ENCODE results near the gene HAPLN3. TPM values are rescaled to one million over a fixed set of nuclear protein-coding genes. Genes with fewer than 3 reads are reported as not detected.

The HAPLN3 gene
- total RNA-seq, 1 donor from 2014 or later, result 78.2 TPM

DNA sequence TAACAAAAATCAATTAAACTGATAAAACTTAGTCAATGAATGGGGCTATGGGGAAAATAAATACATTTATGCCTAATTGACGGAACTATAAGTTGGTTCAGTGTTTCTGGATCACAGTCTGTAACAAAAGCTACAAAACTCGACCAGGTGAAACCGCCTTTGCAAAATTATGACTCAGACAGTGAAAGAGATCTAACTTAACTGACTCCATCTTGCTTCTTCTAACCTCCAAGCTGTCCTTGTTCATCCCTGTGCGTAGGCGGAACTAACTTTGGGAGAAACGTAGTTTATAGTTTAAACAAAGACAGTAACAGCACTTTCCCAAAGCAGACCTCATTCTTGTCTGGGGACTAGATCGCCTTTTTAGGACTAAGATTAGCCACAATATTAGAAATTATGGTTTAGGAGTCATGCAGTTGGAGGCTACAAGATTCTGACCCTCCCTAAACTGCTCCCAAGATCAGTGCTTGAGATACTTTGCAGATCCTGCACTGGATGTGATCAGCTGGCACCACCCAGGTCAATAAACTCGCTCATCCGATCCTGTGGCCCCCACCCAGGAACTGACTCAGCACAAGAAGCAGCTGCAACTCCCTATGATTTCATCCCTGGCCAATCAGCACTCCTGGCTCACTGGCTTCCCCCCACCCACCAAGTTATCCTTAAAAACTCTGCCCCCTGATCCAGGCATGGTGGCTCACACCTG lies 25.0 kb upstream of the HAPLN3 start:
- H3K27ac Mint-ChIP-seq (ENCODE audit: unreplicated experiment), result no peak overlapping the region
- no peaks in the 10 kb centered on the region for H3K36me3 Mint-ChIP-seq (ENCODE audit: low read depth)
- H3K4me1 Mint-ChIP-seq (ENCODE audit: low read depth), result peaks cover 21% of the 10 kb centered on the region
- H3K4me3 Mint-ChIP-seq (ENCODE audit: unreplicated experiment), result no peak overlapping the region
- TF ChIP-seq, protein P1, sequence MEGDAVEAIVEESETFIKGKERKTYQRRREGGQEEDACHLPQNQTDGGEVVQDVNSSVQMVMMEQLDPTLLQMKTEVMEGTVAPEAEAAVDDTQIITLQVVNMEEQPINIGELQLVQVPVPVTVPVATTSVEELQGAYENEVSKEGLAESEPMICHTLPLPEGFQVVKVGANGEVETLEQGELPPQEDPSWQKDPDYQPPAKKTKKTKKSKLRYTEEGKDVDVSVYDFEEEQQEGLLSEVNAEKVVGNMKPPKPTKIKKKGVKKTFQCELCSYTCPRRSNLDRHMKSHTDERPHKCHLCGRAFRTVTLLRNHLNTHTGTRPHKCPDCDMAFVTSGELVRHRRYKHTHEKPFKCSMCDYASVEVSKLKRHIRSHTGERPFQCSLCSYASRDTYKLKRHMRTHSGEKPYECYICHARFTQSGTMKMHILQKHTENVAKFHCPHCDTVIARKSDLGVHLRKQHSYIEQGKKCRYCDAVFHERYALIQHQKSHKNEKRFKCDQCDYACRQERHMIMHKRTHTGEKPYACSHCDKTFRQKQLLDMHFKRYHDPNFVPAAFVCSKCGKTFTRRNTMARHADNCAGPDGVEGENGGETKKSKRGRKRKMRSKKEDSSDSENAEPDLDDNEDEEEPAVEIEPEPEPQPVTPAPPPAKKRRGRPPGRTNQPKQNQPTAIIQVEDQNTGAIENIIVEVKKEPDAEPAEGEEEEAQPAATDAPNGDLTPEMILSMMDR (IDR thresholded peaks at IDR 0.05), result no peak
- DNase-seq (ENCODE audit: low spot score), result no peak
- no peaks in the 10 kb centered on the region for H3K27me3 Mint-ChIP-seq (ENCODE audit: low read depth)
- H3K9me3 Mint-ChIP-seq (ENCODE audit: low read depth), result no peaks in the 10 kb centered on the region

DNA sequence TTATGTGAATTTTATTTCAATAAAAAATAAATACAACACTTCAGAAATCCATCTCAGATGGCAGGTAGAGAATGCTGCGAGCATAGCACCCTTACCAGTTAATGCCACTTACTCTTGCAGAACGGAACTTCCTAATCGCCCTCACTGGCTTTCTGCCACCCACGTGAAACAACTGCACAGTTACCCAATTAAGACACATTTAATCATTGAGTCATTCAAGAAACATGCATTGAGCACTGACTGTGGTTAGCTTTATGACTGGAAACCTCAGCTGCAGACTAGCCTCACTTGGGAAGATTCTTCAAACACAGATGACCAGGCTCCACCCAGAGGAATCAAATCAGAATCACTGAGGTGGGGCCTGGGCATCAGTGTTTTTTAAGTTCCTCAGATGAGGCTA lies 23.4 kb upstream of the HAPLN3 start:
- Mint-ChIP-seq H3K27ac (ENCODE audit: unreplicated experiment) (peak overlapping the region; percentile 98), H3K27me3 (ENCODE audit: low read depth) (no peaks in the 10 kb centered on the region), H3K4me3 (ENCODE audit: unreplicated experiment) (no peak overlapping the region), H3K9me3 (ENCODE audit: low read depth) (no peaks in the 10 kb centered on the region), H3K4me1 (ENCODE audit: low read depth) (peaks cover 21% of the 10 kb centered on the region), H3K36me3 (ENCODE audit: low read depth) (no peaks in the 10 kb centered on the region)
- DNase-seq (ENCODE audit: low spot score), result no peak
- TF ChIP-seq, protein P1 (IDR thresholded peaks at IDR 0.05), result no peak

DNA sequence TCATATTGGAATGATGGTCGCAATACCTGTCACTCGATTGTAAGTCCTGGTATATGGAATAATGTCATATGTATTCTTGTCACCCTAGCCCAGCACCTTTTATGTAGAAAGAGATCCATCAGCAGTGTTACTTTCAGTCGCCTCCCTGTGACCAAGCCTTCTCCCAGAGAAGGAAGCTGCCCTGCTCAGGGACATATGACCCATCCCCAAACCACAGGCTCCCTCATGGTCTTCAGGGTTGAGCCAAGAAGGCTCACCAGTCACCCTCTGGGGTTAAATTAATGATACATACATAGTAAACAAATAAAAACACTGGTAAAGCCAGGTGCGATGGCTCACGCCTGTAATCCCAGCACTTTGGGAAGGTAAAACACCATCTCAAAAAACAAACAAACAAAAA lies 22.4 kb upstream of the HAPLN3 start:
- Mint-ChIP-seq H3K27me3 (ENCODE audit: low read depth) (no peaks in the 10 kb centered on the region), H3K27ac (ENCODE audit: unreplicated experiment) (no peak overlapping the region), H3K4me3 (ENCODE audit: unreplicated experiment) (no peak overlapping the region), H3K36me3 (ENCODE audit: low read depth) (no peaks in the 10 kb centered on the region), H3K4me1 (ENCODE audit: low read depth) (peaks cover 27% of the 10 kb centered on the region), H3K9me3 (ENCODE audit: low read depth) (no peaks in the 10 kb centered on the region)
- TF ChIP-seq, protein P1 (IDR thresholded peaks at IDR 0.05), result no peak
- no peak for DNase-seq (ENCODE audit: low spot score)

DNA sequence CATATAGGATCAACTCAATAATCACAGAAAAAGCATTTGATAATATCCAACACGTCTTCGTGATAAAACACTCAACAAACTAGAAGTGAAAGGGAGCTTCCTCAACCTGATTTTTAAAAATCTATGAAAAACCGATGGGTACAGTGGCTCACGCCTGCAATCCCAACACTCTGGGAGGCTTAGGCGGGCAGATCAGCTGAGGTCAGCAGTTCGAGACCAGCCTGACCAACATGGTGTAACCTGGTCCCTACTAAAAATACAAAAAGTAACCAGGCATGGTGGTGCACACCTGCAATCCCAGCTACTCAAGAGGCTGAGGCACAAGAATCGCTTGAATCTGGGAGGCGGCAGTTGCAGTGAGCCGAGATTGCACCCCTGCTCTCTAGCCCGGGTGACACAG lies 20.0 kb upstream of the HAPLN3 start:
- Mint-ChIP-seq H3K4me3 (ENCODE audit: unreplicated experiment) (no peak overlapping the region), H3K27ac (ENCODE audit: unreplicated experiment) (no peak overlapping the region), H3K36me3 (ENCODE audit: low read depth) (peaks cover 3% of the 10 kb centered on the region), H3K9me3 (ENCODE audit: low read depth) (no peaks in the 10 kb centered on the region), H3K4me1 (ENCODE audit: low read depth) (peaks cover 40% of the 10 kb centered on the region), H3K27me3 (ENCODE audit: low read depth) (no peaks in the 10 kb centered on the region)
- no peak for DNase-seq (ENCODE audit: low spot score)
- TF ChIP-seq, protein P1 (IDR thresholded peaks at IDR 0.05), result no peak

DNA sequence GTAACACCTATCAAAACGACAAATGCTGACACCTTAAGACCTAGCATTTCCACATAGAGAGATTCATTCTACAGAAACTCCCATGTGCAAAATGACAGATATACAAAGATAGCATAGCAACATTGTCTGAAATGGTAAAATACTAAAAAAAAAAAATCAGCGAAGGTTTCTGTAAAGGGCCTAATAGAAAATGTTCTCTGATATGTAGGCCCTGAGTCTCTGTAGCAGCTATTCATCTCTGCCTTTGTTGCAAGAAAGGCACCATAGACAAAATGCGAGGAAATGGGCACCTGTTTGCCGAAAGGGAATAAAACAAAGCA lies 18.5 kb upstream of the HAPLN3 start:
- Mint-ChIP-seq H3K4me1 (ENCODE audit: low read depth) (peaks cover 43% of the 10 kb centered on the region), H3K27ac (ENCODE audit: unreplicated experiment) (no peak overlapping the region)

More for the DNA sequence above, 18.5 kb upstream of the HAPLN3 start:
- Mint-ChIP-seq H3K4me3 (ENCODE audit: unreplicated experiment) (peak overlapping the region; percentile 83), H3K36me3 (ENCODE audit: low read depth) (peaks cover 6% of the 10 kb centered on the region), H3K27me3 (ENCODE audit: low read depth) (no peaks in the 10 kb centered on the region), H3K9me3 (ENCODE audit: low read depth) (no peaks in the 10 kb centered on the region)
- TF ChIP-seq, protein P1 (IDR thresholded peaks at IDR 0.05), result no peak
- DNase-seq (ENCODE audit: low spot score), result no peak
